Measurements from ENCODE around the gene PLCL2. TPM values are rescaled to one million over a fixed set of nuclear protein-coding genes. Genes with fewer than 3 reads are reported as not detected.

Gene PLCL2
- total RNA-seq, 2 donors from 2014 or later: 13.7 to 25.7 TPM

DNA sequence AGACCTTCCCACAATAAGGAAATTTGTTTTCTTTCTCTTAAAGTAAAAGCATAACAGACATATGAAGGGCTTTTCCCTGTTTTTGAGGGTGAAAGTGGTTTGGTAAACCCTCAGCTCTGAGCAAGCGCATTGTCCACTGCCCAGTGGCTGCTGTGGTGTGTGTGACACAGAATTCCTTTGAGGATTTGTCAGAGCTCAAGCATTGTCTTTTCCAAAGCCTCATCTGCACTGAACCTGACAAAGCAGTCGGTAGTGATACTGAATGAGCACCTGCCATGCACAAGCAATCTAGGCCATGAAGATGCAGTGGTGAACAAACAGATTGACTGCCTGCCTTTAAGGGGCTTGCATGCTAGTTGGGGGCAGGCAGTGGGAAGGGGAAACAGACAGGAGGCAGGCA lies 128.3 kb downstream of the PLCL2 start:
- intact Hi-C loops (cut with DNase I): no loop called here
- ATAC-seq: no peak

DNA sequence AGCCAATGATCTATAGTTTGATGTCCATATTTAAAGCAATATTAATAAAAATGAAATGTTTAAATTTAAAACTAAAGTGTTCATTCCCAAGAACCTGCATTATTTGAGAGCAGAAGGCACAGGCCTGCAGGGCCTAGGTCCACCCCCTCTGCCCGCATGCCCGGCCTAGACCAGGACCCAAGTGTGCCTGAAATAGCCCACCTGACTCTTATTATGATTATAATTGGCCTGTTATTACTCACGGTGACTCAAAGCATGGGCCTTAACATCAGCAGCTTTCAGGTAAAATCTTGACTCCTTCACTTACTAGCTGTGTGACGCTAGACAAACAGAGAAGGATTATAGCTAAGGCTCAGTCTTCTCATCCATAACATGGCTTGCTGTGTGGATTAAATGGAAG lies 128.8 kb downstream of the PLCL2 start:
- Histone ChIP-seq H3K27ac (peak overlapping the region; percentile 23 to 78 (median 72)), H3K4me3 (no peak overlapping the region), H3K36me3 (replicated peaks in 1 of 2; ENCODE audit: insufficient read depth in 1 of 2, low read depth in 2 of 2) (no peaks in the 10 kb centered on the region), H3K9me3 (no peaks in the 10 kb centered on the region), H3K27me3 (no peaks in the 10 kb centered on the region), H3K4me1 (peaks cover 54% of the 10 kb centered on the region)
- ATAC-seq (no peak), DNase-seq (no peak)
- TF ChIP-seq, protein P1, sequence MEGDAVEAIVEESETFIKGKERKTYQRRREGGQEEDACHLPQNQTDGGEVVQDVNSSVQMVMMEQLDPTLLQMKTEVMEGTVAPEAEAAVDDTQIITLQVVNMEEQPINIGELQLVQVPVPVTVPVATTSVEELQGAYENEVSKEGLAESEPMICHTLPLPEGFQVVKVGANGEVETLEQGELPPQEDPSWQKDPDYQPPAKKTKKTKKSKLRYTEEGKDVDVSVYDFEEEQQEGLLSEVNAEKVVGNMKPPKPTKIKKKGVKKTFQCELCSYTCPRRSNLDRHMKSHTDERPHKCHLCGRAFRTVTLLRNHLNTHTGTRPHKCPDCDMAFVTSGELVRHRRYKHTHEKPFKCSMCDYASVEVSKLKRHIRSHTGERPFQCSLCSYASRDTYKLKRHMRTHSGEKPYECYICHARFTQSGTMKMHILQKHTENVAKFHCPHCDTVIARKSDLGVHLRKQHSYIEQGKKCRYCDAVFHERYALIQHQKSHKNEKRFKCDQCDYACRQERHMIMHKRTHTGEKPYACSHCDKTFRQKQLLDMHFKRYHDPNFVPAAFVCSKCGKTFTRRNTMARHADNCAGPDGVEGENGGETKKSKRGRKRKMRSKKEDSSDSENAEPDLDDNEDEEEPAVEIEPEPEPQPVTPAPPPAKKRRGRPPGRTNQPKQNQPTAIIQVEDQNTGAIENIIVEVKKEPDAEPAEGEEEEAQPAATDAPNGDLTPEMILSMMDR (IDR thresholded peaks at IDR 0.05): no peak
- no peak for TF ChIP-seq POLR2A (IDR thresholded peaks at IDR 0.05)
- intact Hi-C loops (cut with DNase I): no loop called here
- 69 to 72% methylated on average over 4 of the region's 4 CpGs for WGBS, 2 donors

More for the DNA sequence above, 128.3 kb downstream of the PLCL2 start:
- Histone ChIP-seq H3K36me3 (replicated peaks in 1 of 2; ENCODE audit: insufficient read depth in 1 of 2, low read depth in 2 of 2) (no peaks in the 10 kb centered on the region), H3K4me1 (peaks cover 54% of the 10 kb centered on the region), H3K27me3 (no peaks in the 10 kb centered on the region), H3K27ac (peak overlapping the region in 3 of 4 donors; percentile 68 to 78 (median 76)), H3K9me3 (no peaks in the 10 kb centered on the region), H3K4me3 (no peak overlapping the region)
- TF ChIP-seq, protein P1 (IDR thresholded peaks at IDR 0.05): no peak
- no peak for TF ChIP-seq POLR2A (IDR thresholded peaks at IDR 0.05)
- DNase-seq: no peak
- 63 to 64% methylated on average over 2 of the region's 2 CpGs for WGBS, 2 donors

DNA sequence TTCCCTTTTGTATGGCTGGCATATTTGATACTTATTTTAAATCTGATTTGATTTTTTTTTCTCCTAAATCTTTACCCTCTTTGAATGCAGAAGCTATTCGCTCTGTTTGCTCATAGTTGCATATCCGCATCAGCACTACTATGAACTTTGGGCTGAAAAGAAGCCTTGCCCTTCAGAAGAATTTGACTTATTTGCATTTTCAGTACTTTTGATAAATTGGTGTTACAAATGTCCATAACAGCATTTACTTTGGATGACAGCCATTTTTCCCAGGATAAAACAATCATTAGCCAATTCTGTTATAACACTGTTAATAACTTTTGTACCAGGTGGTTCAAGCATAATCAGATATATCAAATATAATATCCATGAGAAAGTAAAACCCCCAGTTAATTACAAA lies 129.5 kb downstream of the PLCL2 start:
- ATAC-seq: peak; percentile 87
- Histone ChIP-seq H3K9me3 (no peaks in the 10 kb centered on the region), H3K4me3 (no peak overlapping the region), H3K36me3 (replicated peaks in 1 of 2; ENCODE audit: insufficient read depth in 1 of 2, low read depth in 2 of 2) (no peaks in the 10 kb centered on the region), H3K27ac (peak overlapping the region; percentile 25 to 78 (median 72)), H3K27me3 (no peaks in the 10 kb centered on the region), H3K4me1 (peaks cover 54% of the 10 kb centered on the region)
- 8 to 30% methylated on average over 2 of the region's 2 CpGs for WGBS, 2 donors
- intact Hi-C loops (cut with DNase I): no loop called here
- DNase-seq: peak in 1 of 4 donors; percentile 40
- TF ChIP-seq, protein P1 (IDR thresholded peaks at IDR 0.05): no peak
- no peak for TF ChIP-seq POLR2A (IDR thresholded peaks at IDR 0.05)

DNA sequence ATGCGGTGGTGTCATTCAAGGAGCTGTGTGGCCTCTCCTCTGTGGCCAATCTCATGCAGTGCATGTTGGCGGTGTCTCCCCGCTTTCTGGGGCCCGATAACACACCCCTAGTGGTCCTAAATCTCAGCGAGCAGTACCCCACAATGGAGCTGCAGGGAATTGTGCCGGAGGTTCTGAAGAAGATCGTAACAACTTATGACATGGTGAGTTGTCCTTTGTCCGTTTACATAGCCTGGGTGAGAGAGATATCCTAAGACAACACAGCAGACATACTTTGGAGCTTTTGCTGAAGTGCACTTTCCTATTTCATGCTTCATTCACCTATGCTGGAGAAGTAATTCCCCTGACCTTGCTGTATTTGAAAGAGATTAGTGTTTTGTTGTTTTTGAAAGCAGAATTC lies 130.0 kb downstream of the PLCL2 start:
- TF ChIP-seq, protein P1 (IDR thresholded peaks at IDR 0.05): peak in 1 of 7 experiments; percentile 13
- no peak for TF ChIP-seq POLR2A (IDR thresholded peaks at IDR 0.05)
- ATAC-seq (peak; percentile 38), DNase-seq (peak in 1 of 4 donors; percentile 17)
- Histone ChIP-seq H3K36me3 (replicated peaks in 1 of 2; ENCODE audit: insufficient read depth in 1 of 2, low read depth in 2 of 2) (no peaks in the 10 kb centered on the region), H3K27ac (peak overlapping the region; percentile 25 to 78 (median 72)), H3K4me3 (no peak overlapping the region), H3K9me3 (no peaks in the 10 kb centered on the region), H3K4me1 (peaks cover 54% of the 10 kb centered on the region), H3K27me3 (no peaks in the 10 kb centered on the region)
- WGBS, 2 donors: 25 to 31% methylated on average over 8 of the region's 8 CpGs
- intact Hi-C loops (cut with DNase I): no loop called here

DNA sequence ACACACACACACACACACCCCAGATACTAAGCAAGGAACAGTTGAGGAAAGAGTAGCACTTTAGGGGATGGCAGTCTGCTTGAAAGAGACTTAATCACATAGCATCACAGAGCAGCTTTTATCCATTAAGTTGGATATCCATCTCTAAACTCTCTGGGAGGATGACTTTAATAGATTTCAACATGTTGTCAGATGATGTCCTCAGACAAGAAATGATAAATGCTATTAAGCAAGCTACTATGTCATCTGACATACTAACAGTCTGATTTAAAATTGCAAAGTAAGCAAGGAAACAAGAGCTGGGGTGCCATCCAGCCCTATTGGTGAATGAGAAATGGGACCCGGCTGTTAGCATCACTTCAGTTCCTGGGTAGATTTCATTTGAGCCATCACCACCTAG lies 136.9 kb downstream of the PLCL2 start:
- Histone ChIP-seq H3K9me3 (no peaks in the 10 kb centered on the region), H3K4me1 (peaks cover 3% of the 10 kb centered on the region), H3K27me3 (no peaks in the 10 kb centered on the region), H3K36me3 (replicated peaks in 1 of 2; ENCODE audit: insufficient read depth in 1 of 2, low read depth in 2 of 2) (no peaks in the 10 kb centered on the region), H3K4me3 (no peak overlapping the region), H3K27ac (no peak overlapping the region)
- TF ChIP-seq, protein P1 (IDR thresholded peaks at IDR 0.05): no peak
- no peak for TF ChIP-seq POLR2A (IDR thresholded peaks at IDR 0.05)
- 88 to 92% methylated on average over 1 of the region's 1 CpG for WGBS, 2 donors
- ATAC-seq: no peak
- intact Hi-C loops (cut with DNase I): loop anchor here (10.0 kb wide), 1 partner anchor 147 kb away; no protein-coding TSS in a partner anchor
- no peak for DNase-seq

Data from body of pancreas (tissue), 4 donors.